Uterus (tissue), 2 donors: ENCODE results near the gene TRMT10C.

Experiments
- POLR2A ChIP-seq, 2 donors: fragments of 450-650 bp; IDR thresholded peaks; one replicate each; pipeline ENCODE4 v1.6.1; 2016; ENCODE audit warnings: antibody characterized with exemption in 2 of 2, mild to moderate bottlenecking in 1 of 2, moderate library complexity in 1 of 2
- TF ChIP-seq, protein P1 (sequence below), 4 experiments: fragments of 200-600 bp in 2 of 4; fragments of 450-650 bp in 2 of 4; sonication (generic) in 2 of 4; IDR thresholded peaks; one replicate each; pipeline ENCODE4 v1.5.1; 2016 to 2019; ENCODE audit warnings: antibody characterized with exemption in 4 of 4, mild to moderate bottlenecking in 2 of 4, moderate library complexity in 1 of 4

DNA sequence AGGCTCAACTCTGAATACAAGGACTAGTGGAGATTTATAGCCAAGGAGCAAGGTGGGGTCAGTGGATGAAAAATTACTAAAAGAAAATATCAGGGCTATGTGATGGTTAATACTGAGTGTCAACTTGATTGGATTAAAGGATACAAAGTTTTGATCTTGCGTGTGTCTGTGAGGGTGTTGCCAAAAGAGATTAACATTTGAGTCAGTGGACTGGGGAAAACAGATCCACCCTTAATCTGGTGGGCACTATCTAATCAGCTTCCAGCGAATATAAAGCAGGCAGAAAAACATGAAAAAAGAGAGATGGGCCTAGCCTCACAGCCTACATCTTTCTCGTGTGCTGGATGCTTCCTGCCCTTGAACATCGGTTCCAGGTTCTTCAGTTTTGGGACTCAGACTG is 34.2 kb upstream of the TRMT10C start:
- TF ChIP-seq, protein P1, sequence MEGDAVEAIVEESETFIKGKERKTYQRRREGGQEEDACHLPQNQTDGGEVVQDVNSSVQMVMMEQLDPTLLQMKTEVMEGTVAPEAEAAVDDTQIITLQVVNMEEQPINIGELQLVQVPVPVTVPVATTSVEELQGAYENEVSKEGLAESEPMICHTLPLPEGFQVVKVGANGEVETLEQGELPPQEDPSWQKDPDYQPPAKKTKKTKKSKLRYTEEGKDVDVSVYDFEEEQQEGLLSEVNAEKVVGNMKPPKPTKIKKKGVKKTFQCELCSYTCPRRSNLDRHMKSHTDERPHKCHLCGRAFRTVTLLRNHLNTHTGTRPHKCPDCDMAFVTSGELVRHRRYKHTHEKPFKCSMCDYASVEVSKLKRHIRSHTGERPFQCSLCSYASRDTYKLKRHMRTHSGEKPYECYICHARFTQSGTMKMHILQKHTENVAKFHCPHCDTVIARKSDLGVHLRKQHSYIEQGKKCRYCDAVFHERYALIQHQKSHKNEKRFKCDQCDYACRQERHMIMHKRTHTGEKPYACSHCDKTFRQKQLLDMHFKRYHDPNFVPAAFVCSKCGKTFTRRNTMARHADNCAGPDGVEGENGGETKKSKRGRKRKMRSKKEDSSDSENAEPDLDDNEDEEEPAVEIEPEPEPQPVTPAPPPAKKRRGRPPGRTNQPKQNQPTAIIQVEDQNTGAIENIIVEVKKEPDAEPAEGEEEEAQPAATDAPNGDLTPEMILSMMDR (IDR thresholded peaks at IDR 0.05) = no peak
- TF ChIP-seq POLR2A (IDR thresholded peaks at IDR 0.05) = no peak
